Gastrocnemius medialis (tissue), 4 donors: Measurements from ENCODE around the gene CEPT1. TPM values are rescaled to one million over a fixed set of nuclear protein-coding genes. Genes with fewer than 3 reads are reported as not detected.

Source experiments
- ATAC-seq, 2 donors: fragments of 150-250 bp; one replicate each; pipeline ENCODE4 v1.9.1; 2016
- DNase-seq, 2 donors: peaks; one replicate each; pipeline ENCODE4 v3.0.0-alpha.2; 2019
- H3K27ac ChIP-seq, 4 donors: fragments of 200-600 bp; sonication (generic); 1 replicate in 1 of 4; 2 replicates in 3 of 4; pipeline ENCODE4 v1.5.1; 2016 to 2018; ENCODE audit warnings: mild to moderate bottlenecking in 2 of 4, moderate library complexity in 1 of 4
- H3K27me3 ChIP-seq, 3 donors: fragments of 200-600 bp; sonication (generic) in 2 of 3; 1 replicate in 1 of 3; 2 replicates in 2 of 3; pipeline versions ENCODE4 v1.5.1 to v1.6.0; 2016 to 2019; ENCODE audit warnings: mild to moderate bottlenecking in 1 of 3, moderate library complexity in 1 of 3
- H3K36me3 ChIP-seq, 2 donors: fragments of 200-600 bp; sonication (generic) in 1 of 2; one replicate each; pipeline ENCODE4 v1.5.1; 2017 to 2018
- H3K4me1 ChIP-seq, 2 donors: fragments of 200-600 bp; sonication (generic) in 1 of 2; one replicate each; pipeline ENCODE4 v1.5.1; 2016 to 2017; ENCODE audit warnings: mild to moderate bottlenecking in 2 of 2
- H3K4me3 ChIP-seq, 4 donors: fragments of 200-600 bp; sonication (generic) in 3 of 4; 1 replicate in 1 of 4; 2 replicates in 3 of 4; pipeline ENCODE4 v1.5.1; 2016 to 2019; ENCODE audit warnings: mild to moderate bottlenecking in 2 of 4
- H3K9me3 ChIP-seq, 3 donors: fragments of 200-600 bp; sonication (generic) in 2 of 3; 1 replicate in 1 of 3; 2 replicates in 2 of 3; pipeline ENCODE4 v1.5.1; 2016 to 2019
- CTCF ChIP-seq, 5 experiments: fragments of 450-650 bp in 3 of 5; fragments of 200-600 bp in 2 of 5; sonication (generic) in 2 of 5; IDR thresholded peaks in 4 of 5; conservative IDR thresholded peaks in 1 of 5; 1 replicate in 4 of 5; 2 replicates in 1 of 5; pipeline ENCODE4 v1.5.1; 2016 to 2019; ENCODE audit warnings: antibody characterized with exemption in 5 of 5, mild to moderate bottlenecking in 3 of 5, moderate library complexity in 3 of 5
- POLR2A ChIP-seq, 2 donors: fragments of 450-650 bp; IDR thresholded peaks; one replicate each; pipeline ENCODE4 v1.6.1; 2017; ENCODE audit warnings: antibody characterized with exemption in 2 of 2, mild to moderate bottlenecking in 2 of 2, moderate library complexity in 2 of 2
- in situ Hi-C, 4 donors: fragments of 200-750 bp; cut with MboI; loops; one replicate each; pipeline versions ENCODE4 v1.15.0 to v1.8.0; 2017; ENCODE audit warnings: low sequenced_read_pairs in 4 of 4
- intact Hi-C: fragments of 100-400 bp; cut with DNase I; formaldehyde crosslinking; loops from one replicate; pipeline ENCODE4 v1.15.1; 2023; ENCODE audit warnings: low total_unique reads
- total RNA-seq, 4 donors: library from RNA; depleted of rRNA; stranded (reverse); fragments of >200 nt; gene quantifications; one replicate each; pipeline versions ENCODE4 v1.1.0 to v1.2.3, GENCODE V29; 2016

Gene CEPT1
- total RNA-seq, 4 donors from 2014 or later, result 8.2 to 14.8 (median 10.6) TPM

- TF ChIP-seq POLR2A (IDR thresholded peaks at IDR 0.05) (no peak), CTCF (IDR thresholded peaks at IDR 0.05 in 4 of 5, conservative IDR thresholded peaks at IDR 0.05 in 1 of 5) (no peak)
- Histone ChIP-seq H3K4me3 (no peak overlapping the region), H3K27ac (no peak overlapping the region), H3K9me3 (no peaks in the 10 kb centered on the region), H3K27me3 (no peaks in the 10 kb centered on the region), H3K36me3 (no peaks in the 10 kb centered on the region), H3K4me1 (no peaks in the 10 kb centered on the region)
- in situ Hi-C loops, result no loop called here
- DNase-seq, result no peak
- intact Hi-C loops, result no loop called here
- no peak for ATAC-seq
Observed at GRCh38 chr1:111101854-111102642, 38.0 kb upstream of the CEPT1 start.

- in situ Hi-C loops, result no loop called here
- Histone ChIP-seq H3K4me1 (no peaks in the 10 kb centered on the region), H3K9me3 (no peaks in the 10 kb centered on the region), H3K4me3 (no peak overlapping the region), H3K36me3 (no peaks in the 10 kb centered on the region), H3K27ac (no peak overlapping the region), H3K27me3 (no peaks in the 10 kb centered on the region)
- intact Hi-C loops, result no loop called here
- DNase-seq (no peak), ATAC-seq (no peak)
- TF ChIP-seq POLR2A (IDR thresholded peaks at IDR 0.05) (no peak), CTCF (IDR thresholded peaks at IDR 0.05 in 4 of 5, conservative IDR thresholded peaks at IDR 0.05 in 1 of 5) (no peak)
Observed at GRCh38 chr1:111104981-111105380, 35.0 kb upstream of the CEPT1 start.

GRCh38 chr1:111110197-111110899 lies 29.7 kb upstream of the CEPT1 start:
- Histone ChIP-seq H3K36me3 (peaks cover 0 to 11% of the 10 kb centered on the region in 2 donors), H3K27me3 (no peaks in the 10 kb centered on the region), H3K27ac (no peak overlapping the region), H3K4me3 (no peak overlapping the region), H3K4me1 (no peaks in the 10 kb centered on the region), H3K9me3 (no peaks in the 10 kb centered on the region)
- ATAC-seq, result no peak
- DNase-seq, result no peak
- intact Hi-C loops, result no loop called here
- in situ Hi-C loops, result no loop called here
- TF ChIP-seq CTCF (IDR thresholded peaks at IDR 0.05 in 4 of 5, conservative IDR thresholded peaks at IDR 0.05 in 1 of 5), result no peak
- no peak for TF ChIP-seq POLR2A (IDR thresholded peaks at IDR 0.05)

GRCh38 chr1:111116496-111116895 lies 23.5 kb upstream of the CEPT1 start:
- Histone ChIP-seq H3K4me3 (no peak overlapping the region), H3K4me1 (no peaks in the 10 kb centered on the region), H3K27me3 (no peaks in the 10 kb centered on the region), H3K27ac (no peak overlapping the region), H3K9me3 (no peaks in the 10 kb centered on the region), H3K36me3 (peaks cover 0 to 43% of the 10 kb centered on the region in 2 donors)
- no peak for ATAC-seq
- no peak for DNase-seq
- intact Hi-C loops (no loop called here), in situ Hi-C loops (no loop called here)
- no peak for TF ChIP-seq CTCF (IDR thresholded peaks at IDR 0.05 in 4 of 5, conservative IDR thresholded peaks at IDR 0.05 in 1 of 5)
- no peak for TF ChIP-seq POLR2A (IDR thresholded peaks at IDR 0.05)
